ENCODE measurements around the gene YEATS2.
"Not testable (repeated sequence)": the region's sequence is repeated elsewhere in the genome, so short reads cannot be mapped to it uniquely, and the experiment has no call there.

YEATS2 gene

GRCh38 chr3:183777016-183777618 is 79.5 kb downstream of the YEATS2 start:
- no peak for DNase-seq (ENCODE audit: low read depth in 2 of 2)

- no peak for DNase-seq (ENCODE audit: low read depth in 2 of 2)
Observed at GRCh38 chr3:183779896-183780465, 82.4 kb downstream of the YEATS2 start.

- no peak for DNase-seq (ENCODE audit: low read depth in 2 of 2)
Observed at GRCh38 chr3:183781246-183781645, 83.6 kb downstream of the YEATS2 start.

GRCh38 chr3:183782576-183783276 is 85.1 kb downstream of the YEATS2 start:
- DNase-seq (ENCODE audit: low read depth in 2 of 2) = no peak

- not testable (repeated sequence) for DNase-seq (ENCODE audit: low read depth in 2 of 2)
Observed at GRCh38 chr3:183784503-183784902, 86.9 kb downstream of the YEATS2 start.

- DNase-seq (ENCODE audit: low read depth in 2 of 2) = no peak
Observed at GRCh38 chr3:183789826-183790225, 92.2 kb downstream of the YEATS2 start.

GRCh38 chr3:183790700-183791099 is 93.1 kb downstream of the YEATS2 start:
- DNase-seq (ENCODE audit: low read depth in 2 of 2) = no peak

GRCh38 chr3:183792976-183793375 is 95.4 kb downstream of the YEATS2 start:
- DNase-seq (ENCODE audit: low read depth in 2 of 2) = no peak

- DNase-seq (ENCODE audit: low read depth in 2 of 2) = no peak
Observed at GRCh38 chr3:183794452-183794851, 96.9 kb downstream of the YEATS2 start.

GRCh38 chr3:183796372-183796771 is 98.8 kb downstream of the YEATS2 start:
- no peak for DNase-seq (ENCODE audit: low read depth in 2 of 2)

- DNase-seq (ENCODE audit: low read depth in 2 of 2) = no peak
Observed at GRCh38 chr3:183797996-183798395, 100.4 kb downstream of the YEATS2 start.

GRCh38 chr3:183799461-183799860 is 101.9 kb downstream of the YEATS2 start:
- DNase-seq (ENCODE audit: low read depth in 2 of 2) = no peak

GRCh38 chr3:183800243-183800863 is 102.8 kb downstream of the YEATS2 start:
- no peak for DNase-seq (ENCODE audit: low read depth in 2 of 2)

GRCh38 chr3:183801601-183802000 is 104.0 kb downstream of the YEATS2 start:
- DNase-seq (ENCODE audit: low read depth in 2 of 2) = no peak

- no peak for DNase-seq (ENCODE audit: low read depth in 2 of 2)
Observed at GRCh38 chr3:183802989-183803388, 105.4 kb downstream of the YEATS2 start.

GRCh38 chr3:183807209-183807728 is 109.7 kb downstream of the YEATS2 start:
- no peak for DNase-seq (ENCODE audit: low read depth in 2 of 2)

- no peak for DNase-seq (ENCODE audit: low read depth in 2 of 2)
Observed at GRCh38 chr3:183807881-183808280, 110.3 kb downstream of the YEATS2 start.

- DNase-seq (ENCODE audit: low read depth in 2 of 2) = no peak
Observed at GRCh38 chr3:183808355-183808754, 110.8 kb downstream of the YEATS2 start.

GRCh38 chr3:183809270-183809669 is 111.7 kb downstream of the YEATS2 start:
- no peak for DNase-seq (ENCODE audit: low read depth in 2 of 2)

GRCh38 chr3:183810643-183811594 is 113.3 kb downstream of the YEATS2 start:
- no peak for DNase-seq (ENCODE audit: low read depth in 2 of 2)

- DNase-seq (ENCODE audit: low read depth in 2 of 2) = no peak
Observed at GRCh38 chr3:183811638-183812037, 114.0 kb downstream of the YEATS2 start.
